Liver (tissue), 9 donors: ENCODE measurements around the gene ERBB4. TPM values are rescaled to one million over a fixed set of nuclear protein-coding genes. Genes with fewer than 3 reads are reported as not detected.

Source experiments
- DNase-seq: peaks from one replicate; pipeline ENCODE4 v3.0.0-alpha.2; 2017; ENCODE audit warnings: low spot score
- H3K27ac ChIP-seq, 2 donors: one replicate each; pipeline ENCODE4 v1.7.0; 2013; ENCODE audit warnings: inconsistent platforms in 2 of 2, low read length in 2 of 2, control low read depth in 1 of 2, low read depth in 1 of 2, mild to moderate bottlenecking in 1 of 2
- H3K27me3 ChIP-seq, 4 donors: one replicate each; pipeline versions ENCODE4 v1.6.1 to v1.7.0; 2013; ENCODE audit warnings: low read length in 3 of 4, inconsistent platforms in 1 of 4, mild to moderate bottlenecking in 1 of 4, moderate library complexity in 1 of 4; ENCODE audit not compliant: control insufficient read depth in 4 of 4, insufficient read depth in 4 of 4
- H3K36me3 ChIP-seq, 4 donors: one replicate each; pipeline versions ENCODE4 v1.6.1 to v1.7.0; 2013; ENCODE audit warnings: low read length in 3 of 4, mild to moderate bottlenecking in 3 of 4, low read depth in 1 of 4, moderate library complexity in 1 of 4; ENCODE audit not compliant: control insufficient read depth in 4 of 4, insufficient read depth in 3 of 4
- H3K4me1 ChIP-seq, 4 donors: one replicate each; pipeline versions ENCODE4 v1.6.1 to v1.7.0; 2013; ENCODE audit warnings: low read length in 3 of 4, mild to moderate bottlenecking in 3 of 4, moderate library complexity in 1 of 4; ENCODE audit not compliant: control insufficient read depth in 4 of 4, insufficient read depth in 4 of 4
- H3K4me3 ChIP-seq, 3 donors: one replicate each; pipeline versions ENCODE4 v1.6.1 to v1.7.0; 2013; ENCODE audit warnings: low read length in 3 of 3, control low read depth in 1 of 3, low read depth in 1 of 3, mild to moderate bottlenecking in 1 of 3
- H3K9ac ChIP-seq, 2 donors: one replicate each; pipeline ENCODE4 v1.7.0; 2013; ENCODE audit warnings: low read length in 2 of 2, mild to moderate bottlenecking in 2 of 2, moderate library complexity in 2 of 2, control low read depth in 1 of 2, low read depth in 1 of 2
- H3K9me3 ChIP-seq, 4 donors: one replicate each; pipeline versions ENCODE4 v1.6.1 to v1.7.0; 2013; ENCODE audit warnings: low read length in 3 of 4; ENCODE audit not compliant: control insufficient read depth in 4 of 4
- EGR1 ChIP-seq, 2 donors: IDR thresholded peaks; 2 replicates each; pipeline ENCODE4 v1.6.1; 2016 to 2018; ENCODE audit warnings: antibody characterized with exemption in 2 of 2, low read depth in 2 of 2
- FOXA1 ChIP-seq: IDR thresholded peaks from 2 replicates; pipeline ENCODE4 v1.6.1; 2016; ENCODE audit warnings: antibody characterized with exemption
- FOXA2 ChIP-seq: IDR thresholded peaks from 2 replicates; pipeline ENCODE4 v1.6.1; 2016; ENCODE audit warnings: antibody characterized with exemption
- GABPA ChIP-seq, 2 donors: IDR thresholded peaks in 1 of 2; conservative IDR thresholded peaks in 1 of 2; 2 replicates each; pipeline ENCODE4 v1.6.1; 2016; ENCODE audit warnings: antibody characterized with exemption in 2 of 2, mild to moderate bottlenecking in 1 of 2, moderate library complexity in 1 of 2
- HNF4A ChIP-seq, 2 donors: conservative IDR thresholded peaks; 2 replicates each; pipeline ENCODE4 v1.6.1; 2016; ENCODE audit warnings: antibody characterized with exemption in 2 of 2, mild to moderate bottlenecking in 2 of 2
- JUND ChIP-seq, 2 donors: IDR thresholded peaks; 2 replicates each; pipeline ENCODE4 v1.6.1; 2016; ENCODE audit warnings: antibody characterized with exemption in 2 of 2
- NR2F2 ChIP-seq: IDR thresholded peaks from 2 replicates; pipeline ENCODE4 v1.6.1; 2016; ENCODE audit warnings: antibody characterized with exemption
- RAD21 ChIP-seq, 2 donors: IDR thresholded peaks; 2 replicates each; pipeline ENCODE4 v1.6.1; 2016; ENCODE audit warnings: antibody characterized with exemption in 2 of 2, mild to moderate bottlenecking in 2 of 2
- RXRA ChIP-seq, 2 donors: IDR thresholded peaks; 2 replicates each; pipeline ENCODE4 v1.6.1; 2017 to 2018; ENCODE audit warnings: antibody characterized with exemption in 2 of 2, mild to moderate bottlenecking in 1 of 2
- TAF1 ChIP-seq: conservative IDR thresholded peaks from 2 replicates; pipeline ENCODE4 v1.6.1; 2016; ENCODE audit warnings: antibody characterized with exemption, mild to moderate bottlenecking
- YY1 ChIP-seq: IDR thresholded peaks from 2 replicates; pipeline ENCODE4 v1.6.1; 2016; ENCODE audit warnings: antibody characterized with exemption, mild to moderate bottlenecking
- WGBS: extraction: QIAGEN DNeasy Blood & Tissue Kit; methylation state at CpG from one replicate; pipeline ENCODE4 v1.1.7; 2013; 5-methylcytosine and 5-hydroxymethylcytosine counted together
- polyA plus RNA-seq, 2 donors: library from polyadenylated mRNA; stranded (reverse) in 1 of 2; unstranded in 1 of 2; fragments of 200-250 nt in 1 of 2; fragments of >200 nt in 1 of 2; fragmentation: Nextera tagmentation in 1 of 2; extraction: Ambion mirVana in 1 of 2; gene quantifications; one replicate each; pipeline versions ENCODE4 v1.2.1 to v1.2.3, GENCODE V29; 2013 to 2015
- total RNA-seq, 2 donors: library from RNA; depleted of rRNA; stranded (reverse); fragments of >200 nt; gene quantifications; one replicate each; pipeline ENCODE4 v1.2.3, GENCODE V29; 2014
- TF ChIP-seq, protein P1 (sequence below): IDR thresholded peaks from 2 replicates; pipeline ENCODE4 v1.6.1; 2016; ENCODE audit warnings: antibody characterized with exemption
- TF ChIP-seq, protein P2 (sequence below): IDR thresholded peaks from 2 replicates; pipeline ENCODE4 v1.6.1; 2016; ENCODE audit warnings: antibody characterized with exemption
- TF ChIP-seq, protein P3 (sequence below): fragments of 150-350 bp; IDR thresholded peaks from 2 replicates; pipeline ENCODE4 v1.5.1; 2017; ENCODE audit warnings: improper control_type of control experiment, low read depth, low read length; ENCODE audit not compliant: missing input control
- TF ChIP-seq, protein P4 (sequence below): IDR thresholded peaks from 2 replicates; pipeline ENCODE4 v1.6.1; 2016; ENCODE audit warnings: antibody characterized with exemption
- donor health status: healthy.
- donor health status: healthy.
- donor health status: healthy.
- donor health status: healthy.
- donor health status: healthy.

ERBB4 gene
- total and polyA plus RNA-seq, 4 donors = 0.03 to 0.42 TPM; not detected in 2

DNA sequence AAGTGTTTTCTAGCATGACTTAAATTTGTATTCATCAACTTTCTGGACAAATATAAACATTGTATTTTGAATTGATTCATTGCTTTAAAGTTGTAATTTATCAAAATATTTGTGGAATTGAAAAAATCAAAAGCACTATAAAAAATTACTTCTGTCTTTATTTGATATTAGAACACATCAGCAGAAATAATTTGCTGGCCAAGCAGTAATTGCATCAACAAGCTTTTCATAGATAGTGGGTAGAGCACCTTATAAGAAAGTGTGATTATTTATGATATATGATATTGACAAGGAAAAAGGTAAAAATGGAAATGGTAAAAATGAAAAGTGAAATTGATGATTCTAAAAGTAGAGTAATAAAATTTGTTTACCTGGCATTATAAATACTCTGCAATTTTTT is 1121.1 kb downstream of the ERBB4 start:
- Histone ChIP-seq H3K9ac (no peak overlapping the region), H3K9me3 (no peaks in the 10 kb centered on the region), H3K4me1 (no peaks in the 10 kb centered on the region), H3K27me3 (no peaks in the 10 kb centered on the region), H3K36me3 (no peaks in the 10 kb centered on the region), H3K4me3 (no peak overlapping the region), H3K27ac (no peak overlapping the region)
- no peak for DNase-seq
- TF ChIP-seq, protein P1, sequence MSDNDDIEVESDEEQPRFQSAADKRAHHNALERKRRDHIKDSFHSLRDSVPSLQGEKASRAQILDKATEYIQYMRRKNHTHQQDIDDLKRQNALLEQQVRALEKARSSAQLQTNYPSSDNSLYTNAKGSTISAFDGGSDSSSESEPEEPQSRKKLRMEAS = no peak

DNA sequence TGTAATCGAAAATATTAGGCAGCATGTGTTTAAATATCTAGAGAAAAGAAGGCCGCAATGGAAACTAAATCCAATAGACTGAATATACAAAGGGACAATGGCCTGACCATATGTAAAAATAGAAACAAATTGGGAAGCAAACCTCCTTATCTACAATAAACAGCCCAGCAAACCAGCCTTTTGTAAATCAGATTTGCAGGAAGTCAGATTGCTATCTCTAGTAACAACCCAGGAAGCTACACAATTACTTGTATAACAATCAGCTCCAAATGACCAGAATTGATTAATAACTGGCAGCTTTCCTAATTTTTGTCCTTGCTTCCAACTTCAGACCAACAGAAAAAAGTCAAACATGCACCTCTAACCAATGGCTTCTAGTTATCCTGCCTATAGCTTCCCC is 1122.2 kb downstream of the ERBB4 start:
- 82% methylated on average over 2 of the region's 2 CpGs for WGBS
- Histone ChIP-seq H3K4me3 (no peak overlapping the region), H3K27me3 (no peaks in the 10 kb centered on the region), H3K36me3 (no peaks in the 10 kb centered on the region), H3K27ac (no peak overlapping the region), H3K9me3 (no peaks in the 10 kb centered on the region), H3K4me1 (no peaks in the 10 kb centered on the region), H3K9ac (no peak overlapping the region)
- TF ChIP-seq TAF1 = no peak
- TF ChIP-seq HNF4A (conservative IDR thresholded peaks at IDR 0.05) = no peak
- no peak for TF ChIP-seq GABPA (IDR thresholded peaks at IDR 0.05 in 1 of 2, conservative IDR thresholded peaks at IDR 0.05 in 1 of 2)
- no peak for TF ChIP-seq RAD21 (IDR thresholded peaks at IDR 0.05)
- no peak for TF ChIP-seq FOXA1
- TF ChIP-seq EGR1 (IDR thresholded peaks at IDR 0.05; ENCODE audit: low read depth in 2 of 2) = no peak
- TF ChIP-seq FOXA2 = no peak
- TF ChIP-seq, protein P2, sequence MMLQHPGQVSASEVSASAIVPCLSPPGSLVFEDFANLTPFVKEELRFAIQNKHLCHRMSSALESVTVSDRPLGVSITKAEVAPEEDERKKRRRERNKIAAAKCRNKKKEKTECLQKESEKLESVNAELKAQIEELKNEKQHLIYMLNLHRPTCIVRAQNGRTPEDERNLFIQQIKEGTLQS = no peak
- TF ChIP-seq, protein P3, sequence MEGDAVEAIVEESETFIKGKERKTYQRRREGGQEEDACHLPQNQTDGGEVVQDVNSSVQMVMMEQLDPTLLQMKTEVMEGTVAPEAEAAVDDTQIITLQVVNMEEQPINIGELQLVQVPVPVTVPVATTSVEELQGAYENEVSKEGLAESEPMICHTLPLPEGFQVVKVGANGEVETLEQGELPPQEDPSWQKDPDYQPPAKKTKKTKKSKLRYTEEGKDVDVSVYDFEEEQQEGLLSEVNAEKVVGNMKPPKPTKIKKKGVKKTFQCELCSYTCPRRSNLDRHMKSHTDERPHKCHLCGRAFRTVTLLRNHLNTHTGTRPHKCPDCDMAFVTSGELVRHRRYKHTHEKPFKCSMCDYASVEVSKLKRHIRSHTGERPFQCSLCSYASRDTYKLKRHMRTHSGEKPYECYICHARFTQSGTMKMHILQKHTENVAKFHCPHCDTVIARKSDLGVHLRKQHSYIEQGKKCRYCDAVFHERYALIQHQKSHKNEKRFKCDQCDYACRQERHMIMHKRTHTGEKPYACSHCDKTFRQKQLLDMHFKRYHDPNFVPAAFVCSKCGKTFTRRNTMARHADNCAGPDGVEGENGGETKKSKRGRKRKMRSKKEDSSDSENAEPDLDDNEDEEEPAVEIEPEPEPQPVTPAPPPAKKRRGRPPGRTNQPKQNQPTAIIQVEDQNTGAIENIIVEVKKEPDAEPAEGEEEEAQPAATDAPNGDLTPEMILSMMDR = no peak
- no peak for TF ChIP-seq YY1
- no peak for DNase-seq

GRCh38 chr2:211413746-211414145 is 1124.9 kb downstream of the ERBB4 start:
- WGBS = 74% methylated on average over 7 of the region's 7 CpGs
- no peaks in the 10 kb centered on the region for H3K9me3 ChIP-seq
- H3K9ac ChIP-seq = no peak overlapping the region
- H3K27me3 ChIP-seq = peaks cover 0 to 7% (median 0%) of the 10 kb centered on the region in 4 donors
- TF ChIP-seq HNF4A (conservative IDR thresholded peaks at IDR 0.05) (no peak), JUND (IDR thresholded peaks at IDR 0.05) (no peak), GABPA (IDR thresholded peaks at IDR 0.05 in 1 of 2, conservative IDR thresholded peaks at IDR 0.05 in 1 of 2) (no peak), RXRA (IDR thresholded peaks at IDR 0.05) (no peak), TAF1 (no peak), RAD21 (IDR thresholded peaks at IDR 0.05) (no peak), YY1 (no peak), FOXA1 (no peak), FOXA2 (no peak), NR2F2 (no peak), EGR1 (IDR thresholded peaks at IDR 0.05; ENCODE audit: low read depth in 2 of 2) (no peak)
- TF ChIP-seq, protein P2 = no peak
- TF ChIP-seq, protein P4, sequence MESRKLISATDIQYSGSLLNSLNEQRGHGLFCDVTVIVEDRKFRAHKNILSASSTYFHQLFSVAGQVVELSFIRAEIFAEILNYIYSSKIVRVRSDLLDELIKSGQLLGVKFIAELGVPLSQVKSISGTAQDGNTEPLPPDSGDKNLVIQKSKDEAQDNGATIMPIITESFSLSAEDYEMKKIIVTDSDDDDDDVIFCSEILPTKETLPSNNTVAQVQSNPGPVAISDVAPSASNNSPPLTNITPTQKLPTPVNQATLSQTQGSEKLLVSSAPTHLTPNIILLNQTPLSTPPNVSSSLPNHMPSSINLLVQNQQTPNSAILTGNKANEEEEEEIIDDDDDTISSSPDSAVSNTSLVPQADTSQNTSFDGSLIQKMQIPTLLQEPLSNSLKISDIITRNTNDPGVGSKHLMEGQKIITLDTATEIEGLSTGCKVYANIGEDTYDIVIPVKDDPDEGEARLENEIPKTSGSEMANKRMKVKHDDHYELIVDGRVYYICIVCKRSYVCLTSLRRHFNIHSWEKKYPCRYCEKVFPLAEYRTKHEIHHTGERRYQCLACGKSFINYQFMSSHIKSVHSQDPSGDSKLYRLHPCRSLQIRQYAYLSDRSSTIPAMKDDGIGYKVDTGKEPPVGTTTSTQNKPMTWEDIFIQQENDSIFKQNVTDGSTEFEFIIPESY = no peak
- TF ChIP-seq, protein P1 = no peak
- no peak for DNase-seq
- H3K4me3 ChIP-seq = no peak overlapping the region
- H3K27ac ChIP-seq = no peak overlapping the region
- H3K4me1 ChIP-seq = no peaks in the 10 kb centered on the region
- no peaks in the 10 kb centered on the region for H3K36me3 ChIP-seq
